Measurements from ENCODE around the gene PYGO2.

GRCh38 chr1:154994269-154994587 is 32.6 kb upstream of the PYGO2 start:
- no peak for TF ChIP-seq POLR2A (IDR thresholded peaks at IDR 0.05)
- no peak for TF ChIP-seq CTCF (IDR thresholded peaks at IDR 0.05)
- TF ChIP-seq POLR2AphosphoS5 (IDR thresholded peaks at IDR 0.05), result no peak

All from prostate gland (tissue), 2 donors.